NCI-H69 (cell line): ENCODE data around the gene CD46.

Experiments used
- DNase-seq: peaks from one replicate; lab custom pipeline; 2025; lab: John Stamatoyannopoulos, UW

CD46 gene

GRCh38 chr1:207828485-207829158 is 76.8 kb downstream of the CD46 start:
- peak; percentile 58 for DNase-seq

- DNase-seq = no peak
These were observed 77.7 kb downstream of the CD46 start for GRCh38 chr1:207829576-207829975.

GRCh38 chr1:207830788-207831187 is 78.9 kb downstream of the CD46 start:
- DNase-seq = no peak

GRCh38 chr1:207831517-207832327 is 79.9 kb downstream of the CD46 start:
- no peak for DNase-seq

GRCh38 chr1:207832796-207833195 is 80.9 kb downstream of the CD46 start:
- DNase-seq = no peak

- DNase-seq = no peak
These were observed 81.5 kb downstream of the CD46 start for GRCh38 chr1:207833381-207833780.

GRCh38 chr1:207833956-207834660 is 82.3 kb downstream of the CD46 start:
- DNase-seq = no peak

- no peak for DNase-seq
These were observed 84.1 kb downstream of the CD46 start for GRCh38 chr1:207835958-207836357.

- no peak for DNase-seq
These were observed 84.9 kb downstream of the CD46 start for GRCh38 chr1:207836591-207837347.

GRCh38 chr1:207837673-207838072 is 85.8 kb downstream of the CD46 start:
- no peak for DNase-seq

GRCh38 chr1:207838156-207839082 is 86.6 kb downstream of the CD46 start:
- DNase-seq = no peak

GRCh38 chr1:207839083-207839413 is 87.2 kb downstream of the CD46 start:
- no peak for DNase-seq

GRCh38 chr1:207840380-207840779 is 88.5 kb downstream of the CD46 start:
- no peak for DNase-seq

GRCh38 chr1:207841293-207841692 is 89.4 kb downstream of the CD46 start:
- no peak for DNase-seq

GRCh38 chr1:207841901-207842300 is 90.0 kb downstream of the CD46 start:
- no peak for DNase-seq

- no peak for DNase-seq
These were observed 90.7 kb downstream of the CD46 start for GRCh38 chr1:207842506-207842905.

- no peak for DNase-seq
These were observed 92.5 kb downstream of the CD46 start for GRCh38 chr1:207844371-207844770.
